PC-9 (cell line): Measurements from ENCODE around the gene TOB2. TPM values are rescaled to one million over a fixed set of nuclear protein-coding genes. Genes with fewer than 3 reads are reported as not detected.
A peak's percentile ranks its signal among the peaks of the same experiment; 100 is the strongest.

Experiments
- BruUV-seq: library from RNA; stranded (reverse); fragments of 400-500 nt; replicated peaks from 2 replicates; lab custom pipeline; 2021; lab: Mats Ljungman, UMichigan
- CTCF ChIA-PET: fragments of 300-600 bp; sonication (Branson Sonifier 250); formaldehyde crosslinking; loops from one replicate; lab custom pipeline; 2022; ENCODE audit warnings: antibody characterized with exemption; lab: Charles Lee
- POLR2A ChIA-PET: fragments of 300-600 bp; sonication (Branson Sonifier 250); formaldehyde crosslinking; loops from one replicate; lab custom pipeline; 2022; ENCODE audit warnings: antibody characterized with exemption; ENCODE audit not compliant: unreplicated experiment; lab: Charles Lee
- DNase-seq, 2 experiments: peaks; one replicate each; pipeline versions ENCODE4 v3.0.0 to v3.0.0-alpha.2; 2015 to 2022; ENCODE audit warnings: mixed read lengths in 1 of 2
- H2AFZ ChIP-seq: fragments of 200-600 bp; sonication (generic); 2 replicates; pipeline ENCODE4 v1.8.1; 2017; ENCODE audit warnings: antibody characterized with exemption
- H3F3A ChIP-seq: fragments of 200-600 bp; sonication (generic); 2 replicates; pipeline ENCODE4 v1.8.1; 2017; ENCODE audit warnings: antibody characterized with exemption, mild to moderate bottlenecking, low read depth; ENCODE audit not compliant: insufficient read depth
- H3K27ac ChIP-seq: fragments of 200-600 bp; sonication (generic); 2 replicates; pipeline ENCODE4 v1.6.1; 2016; ENCODE audit warnings: mixed run types
- H3K27me3 ChIP-seq: fragments of 200-600 bp; sonication (generic); 2 replicates; pipeline ENCODE4 v1.6.1; 2016; ENCODE audit warnings: low read depth, mixed run types; ENCODE audit not compliant: insufficient read depth
- H3K36me3 ChIP-seq: fragments of 200-600 bp; sonication (generic); 2 replicates; pipeline ENCODE4 v1.6.1; 2016; ENCODE audit warnings: low read depth, mixed run types
- H3K4me1 ChIP-seq: fragments of 200-600 bp; sonication (generic); replicated peaks from 2 replicates; pipeline ENCODE4 v1.6.1; 2016; ENCODE audit warnings: mixed run types; ENCODE audit not compliant: insufficient read depth
- H3K4me2 ChIP-seq: fragments of 200-600 bp; sonication (generic); 2 replicates; pipeline ENCODE4 v1.6.1; 2017; ENCODE audit warnings: mixed run types
- H3K4me3 ChIP-seq: fragments of 200-600 bp; sonication (generic); 2 replicates; pipeline ENCODE4 v1.6.1; 2016; ENCODE audit warnings: mixed run types
- H3K79me2 ChIP-seq: fragments of 200-600 bp; sonication (generic); 2 replicates; pipeline ENCODE4 v1.6.1; 2017; ENCODE audit warnings: low read depth, mixed run types
- H3K9me2 ChIP-seq: fragments of 200-600 bp; sonication (generic); 2 replicates; pipeline ENCODE4 v1.8.1; 2017; ENCODE audit warnings: mild to moderate bottlenecking; ENCODE audit not compliant: insufficient read depth
- H3K9me3 ChIP-seq: fragments of 200-600 bp; sonication (generic); 2 replicates; pipeline ENCODE4 v1.8.1; 2016; ENCODE audit warnings: low read depth; ENCODE audit not compliant: insufficient read depth
- H4K20me1 ChIP-seq: fragments of 200-600 bp; sonication (generic); 2 replicates; pipeline ENCODE4 v1.8.1; 2017; ENCODE audit not compliant: insufficient read depth
- EZH2 ChIP-seq: fragments of 200-600 bp; sonication (generic); IDR thresholded peaks from 2 replicates; pipeline ENCODE4 v1.8.0; 2017; ENCODE audit warnings: antibody characterized with exemption, low read depth
- intact Hi-C: fragments of 100-400 bp; cut with micrococcal nuclease; formaldehyde crosslinking; loops from one replicate; pipeline ENCODE4 v1.10.0; 2022; ENCODE audit not compliant: unreplicated experiment
- total RNA-seq: library from RNA; stranded (reverse); gene quantifications from 2 replicates; pipeline ENCODE4 v1.2.3, GENCODE V29; 2021
- TF ChIP-seq, protein P1 (sequence below): fragments of 200-600 bp; sonication (generic); conservative IDR thresholded peaks from 2 replicates; pipeline ENCODE4 v1.6.1; 2017; ENCODE audit warnings: mixed run types, antibody characterized with exemption, mild to moderate bottlenecking, moderate library complexity

TOB2 gene
- total RNA-seq, 1 experiment from 2014 or later = 57.4 TPM

DNA sequence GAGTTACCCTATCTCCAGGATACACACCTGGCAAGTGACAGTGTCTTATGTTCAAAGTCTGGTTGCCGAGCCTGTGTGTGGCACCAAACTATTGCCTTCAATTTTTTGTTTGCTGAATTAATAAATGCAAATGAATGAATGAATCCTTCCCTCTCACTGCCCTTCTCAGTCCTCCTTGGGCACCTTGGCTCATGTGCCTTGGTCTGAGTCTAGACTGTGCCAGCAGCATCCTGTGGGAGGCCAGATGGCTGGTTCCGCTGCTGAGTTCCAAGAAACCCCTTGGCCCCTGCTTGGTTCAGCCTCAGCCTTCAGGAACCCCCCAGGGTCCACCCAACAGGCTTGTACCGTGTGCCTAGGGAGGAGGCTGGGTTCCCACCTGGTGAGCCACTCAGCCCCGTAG is 31.0 kb downstream of the TOB2 start:
- H3K36me3 ChIP-seq = no peaks in the 10 kb centered on the region
- CTCF ChIA-PET = interaction anchor here (0.6 kb wide), 1 partner anchor 16 kb away, joined by 3 read pairs; no protein-coding TSS in a partner anchor
- peaks cover 26% of the 10 kb centered on the region for H3F3A ChIP-seq
- peaks cover 22% of the 10 kb centered on the region for H3K4me1 ChIP-seq
- no peaks in the 10 kb centered on the region for H3K27me3 ChIP-seq
- H3K27ac ChIP-seq = no peak overlapping the region
- H4K20me1 ChIP-seq = no peaks in the 10 kb centered on the region
- no peaks in the 10 kb centered on the region for H3K9me3 ChIP-seq
- no peak overlapping the region for H2AFZ ChIP-seq
- peaks cover 32% of the 10 kb centered on the region for H3K79me2 ChIP-seq
- POLR2A ChIA-PET = no interaction called here
- no peaks in the 10 kb centered on the region for H3K9me2 ChIP-seq
- no peak for TF ChIP-seq EZH2
- TF ChIP-seq, protein P1, sequence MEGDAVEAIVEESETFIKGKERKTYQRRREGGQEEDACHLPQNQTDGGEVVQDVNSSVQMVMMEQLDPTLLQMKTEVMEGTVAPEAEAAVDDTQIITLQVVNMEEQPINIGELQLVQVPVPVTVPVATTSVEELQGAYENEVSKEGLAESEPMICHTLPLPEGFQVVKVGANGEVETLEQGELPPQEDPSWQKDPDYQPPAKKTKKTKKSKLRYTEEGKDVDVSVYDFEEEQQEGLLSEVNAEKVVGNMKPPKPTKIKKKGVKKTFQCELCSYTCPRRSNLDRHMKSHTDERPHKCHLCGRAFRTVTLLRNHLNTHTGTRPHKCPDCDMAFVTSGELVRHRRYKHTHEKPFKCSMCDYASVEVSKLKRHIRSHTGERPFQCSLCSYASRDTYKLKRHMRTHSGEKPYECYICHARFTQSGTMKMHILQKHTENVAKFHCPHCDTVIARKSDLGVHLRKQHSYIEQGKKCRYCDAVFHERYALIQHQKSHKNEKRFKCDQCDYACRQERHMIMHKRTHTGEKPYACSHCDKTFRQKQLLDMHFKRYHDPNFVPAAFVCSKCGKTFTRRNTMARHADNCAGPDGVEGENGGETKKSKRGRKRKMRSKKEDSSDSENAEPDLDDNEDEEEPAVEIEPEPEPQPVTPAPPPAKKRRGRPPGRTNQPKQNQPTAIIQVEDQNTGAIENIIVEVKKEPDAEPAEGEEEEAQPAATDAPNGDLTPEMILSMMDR = no peak
- no TSS peak for BruUV-seq
- H3K4me2 ChIP-seq = peak overlapping the region; percentile 79
- no peak for DNase-seq
- intact Hi-C loops = no loop called here
- H3K4me3 ChIP-seq = no peak overlapping the region

DNA sequence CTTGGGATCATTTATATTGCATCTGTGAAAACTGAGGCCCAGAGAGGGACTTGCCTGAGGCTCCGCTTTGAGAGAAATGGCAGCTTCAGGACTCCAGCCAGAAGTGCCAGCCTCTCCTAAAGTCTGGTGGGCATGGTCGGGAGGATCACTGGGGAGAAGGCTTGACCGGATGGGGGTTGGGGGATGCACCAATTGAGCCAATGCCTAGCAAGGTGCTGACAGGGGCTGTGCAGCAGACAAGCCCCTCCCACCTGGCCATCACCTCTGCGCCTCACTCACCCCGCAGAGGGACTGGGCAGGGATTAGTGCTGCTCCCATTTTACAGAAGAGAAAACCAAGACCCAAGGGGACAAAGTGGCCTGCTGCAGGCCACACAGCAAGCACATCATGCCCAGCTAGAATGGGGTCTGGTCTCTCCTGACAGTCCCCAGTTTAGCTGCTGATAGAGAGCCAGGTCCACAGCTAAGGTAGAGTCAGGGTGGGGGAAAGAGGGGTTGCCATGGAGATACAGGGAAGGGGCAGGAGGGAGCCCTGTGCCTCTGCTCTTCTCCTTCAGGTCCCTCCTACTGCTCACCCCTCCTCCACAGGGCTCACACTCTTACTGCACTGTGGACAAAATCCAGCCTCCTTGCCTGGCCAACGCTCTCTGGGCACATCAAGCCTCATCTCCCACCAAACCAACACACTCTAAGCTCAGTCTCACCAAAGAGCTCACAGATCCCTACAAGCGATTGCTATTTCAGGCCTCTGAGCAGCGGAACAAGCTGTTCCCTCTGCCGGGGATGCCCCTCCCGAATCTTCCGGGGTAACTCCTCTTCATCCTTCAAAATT is 35.4 kb downstream of the TOB2 start:
- Histone ChIP-seq H3K9me2 (no peaks in the 10 kb centered on the region), H3K4me2 (0 out of 2 replicates have a peak overlapping the region, but pooled peaks have one; percentile 79), H3K9me3 (no peaks in the 10 kb centered on the region), H3K79me2 (peaks cover 32% of the 10 kb centered on the region), H3K4me3 (no peak overlapping the region), H3F3A (peaks cover 18% of the 10 kb centered on the region), H3K27me3 (no peaks in the 10 kb centered on the region), H2AFZ (no peak overlapping the region), H3K36me3 (no peaks in the 10 kb centered on the region), H4K20me1 (no peaks in the 10 kb centered on the region), H3K4me1 (peaks cover 22% of the 10 kb centered on the region), H3K27ac (no peak overlapping the region)
- ChIA-PET CTCF (interaction anchor here (0.6 to 0.8 kb wide), 2 partner anchors 106 to 638 kb away, joined by 3 to 7 read pairs; no protein-coding TSS in a partner anchor), POLR2A (interaction anchor here (0.6 kb wide), 1 partner anchor 35 kb away, joined by 4 read pairs; the partner anchor contains the start of gene TOB2)
- intact Hi-C loops = no loop called here
- no peak for TF ChIP-seq EZH2
- TF ChIP-seq, protein P1 = no peak
- BruUV-seq = no TSS peak
- no peak for DNase-seq

DNA sequence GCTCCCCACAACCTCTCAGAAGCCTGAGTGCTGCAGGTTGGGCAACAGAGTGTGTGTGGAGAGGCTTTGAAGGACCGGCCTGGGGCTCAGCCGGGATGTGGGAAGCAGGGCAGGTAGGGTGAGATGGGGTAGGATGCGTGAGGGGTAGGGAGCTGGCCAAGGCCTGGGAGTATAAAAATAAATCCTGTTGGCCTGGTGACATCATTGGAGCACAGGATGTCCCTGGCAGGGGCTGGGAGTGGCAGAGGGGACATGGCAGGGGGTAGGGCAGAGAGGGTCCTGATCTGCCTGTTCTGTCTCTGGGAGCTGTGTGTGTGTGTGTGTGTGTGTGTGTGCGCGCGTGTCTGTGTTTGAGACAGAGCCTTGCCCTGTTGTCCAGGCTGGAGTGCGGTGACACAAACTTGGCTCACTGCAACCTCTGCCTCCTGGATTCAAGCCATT is 36.3 kb downstream of the TOB2 start:
- no peak overlapping the region for H2AFZ ChIP-seq
- DNase-seq = no peak
- no peaks in the 10 kb centered on the region for H3K36me3 ChIP-seq
- ChIA-PET CTCF (interaction anchor here (0.6 to 0.8 kb wide), 2 partner anchors 107 to 639 kb away, joined by 3 to 7 read pairs; no protein-coding TSS in a partner anchor), POLR2A (no interaction called here)
- TF ChIP-seq EZH2 = no peak
- TF ChIP-seq, protein P1 = no peak
- no peak overlapping the region for H3K27ac ChIP-seq
- no peaks in the 10 kb centered on the region for H3K9me3 ChIP-seq
- H3K79me2 ChIP-seq = peaks cover 27% of the 10 kb centered on the region
- H3K4me3 ChIP-seq = no peak overlapping the region
- no peaks in the 10 kb centered on the region for H3K9me2 ChIP-seq
- BruUV-seq = no TSS peak
- H3K4me1 ChIP-seq = peaks cover 22% of the 10 kb centered on the region
- H3K4me2 ChIP-seq = no peak overlapping the region
- no peaks in the 10 kb centered on the region for H4K20me1 ChIP-seq
- H3K27me3 ChIP-seq = no peaks in the 10 kb centered on the region
- peaks cover 18% of the 10 kb centered on the region for H3F3A ChIP-seq
- intact Hi-C loops = no loop called here
